Measurements from ENCODE around the gene TOMM7. TPM values are rescaled to one million over a fixed set of nuclear protein-coding genes. Genes with fewer than 3 reads are reported as not detected.
A peak's percentile ranks its signal among the peaks of the same experiment; 100 is the strongest.

Gene TOMM7
- polyA plus RNA-seq (2012; ENCODE audit: insufficient read depth, insufficient read length), result 938 TPM

DNA sequence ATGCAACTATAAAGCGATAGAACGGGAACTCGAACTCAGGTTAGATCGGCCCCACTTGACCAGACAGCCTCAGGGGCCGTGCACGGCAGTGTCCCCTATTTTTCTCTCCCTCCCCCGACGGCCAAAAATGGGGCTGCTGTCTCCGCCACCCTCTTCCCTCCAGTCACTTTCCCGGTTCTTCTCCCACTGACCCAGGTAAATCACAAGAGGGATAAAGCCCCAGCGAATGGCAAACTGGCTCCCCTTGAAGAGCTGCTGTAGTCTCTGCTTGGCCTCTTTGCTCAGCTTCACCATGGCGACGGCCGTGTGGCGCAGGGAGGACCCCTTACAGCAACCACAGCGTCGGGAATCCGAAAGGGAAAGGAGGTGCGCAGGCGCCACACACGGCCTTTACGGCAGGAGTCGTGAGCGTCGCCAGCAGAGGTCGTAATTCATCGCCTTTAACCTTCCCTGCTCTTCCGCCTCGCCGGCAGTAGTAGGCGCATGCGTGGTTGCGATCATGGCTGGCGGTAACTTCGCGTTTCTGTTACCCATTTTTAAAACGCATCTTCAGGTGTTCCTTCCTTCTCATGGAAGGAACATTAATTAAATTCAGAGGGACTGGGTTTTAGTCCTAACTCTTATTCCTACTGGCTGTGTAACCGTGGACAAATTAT is at the start of gene TOMM7:
TSS of gene TOMM7 (minus strand) at position 364 of the 656 bp plus-strand sequence. CDS start at position 294, 70 bp downstream.
- H3K4me3 ChIP-seq (ENCODE audit: low read length), result peak within 1 kb of the TSS; percentile 89
- peak; percentile 97 for DNase-seq (ENCODE audit: low read depth, low spot score)

DNA sequence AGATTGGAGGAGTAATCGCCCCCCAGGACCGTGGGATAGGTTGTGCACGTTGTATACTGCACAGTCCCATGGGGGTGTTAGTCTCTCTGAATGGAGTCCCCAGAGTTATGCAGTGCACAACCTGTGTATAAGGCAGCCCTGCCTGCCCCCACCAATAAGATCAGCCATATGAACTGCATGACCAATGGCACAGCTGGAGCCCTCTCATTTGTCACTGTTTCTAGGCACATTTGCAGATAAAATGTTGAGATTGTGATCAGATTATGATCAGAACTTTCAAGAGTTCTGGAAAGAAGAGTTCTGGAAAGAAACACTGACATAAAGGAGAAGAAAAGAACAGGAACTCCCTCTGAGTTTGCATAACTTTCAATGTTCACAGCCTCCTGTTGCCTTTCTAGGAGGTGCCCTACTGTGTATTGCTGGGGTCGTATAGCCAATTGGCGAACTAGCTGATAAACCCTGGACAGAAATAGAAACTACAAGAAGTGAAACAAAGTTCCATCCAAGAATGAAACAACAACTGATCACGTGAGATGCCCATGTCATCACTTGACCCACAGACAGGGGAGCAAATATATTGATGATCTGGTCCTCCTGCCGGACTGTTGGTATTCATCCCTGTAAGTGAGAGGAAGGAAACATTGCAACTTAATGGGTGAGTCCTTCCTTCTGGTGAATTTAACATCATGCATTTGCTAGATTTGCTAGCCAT is 49.6 kb upstream of the TOMM7 start:
- DNase-seq (ENCODE audit: low read depth, low spot score), result no peak
- H3K4me3 ChIP-seq (ENCODE audit: low read length), result no peak overlapping the region

DNA sequence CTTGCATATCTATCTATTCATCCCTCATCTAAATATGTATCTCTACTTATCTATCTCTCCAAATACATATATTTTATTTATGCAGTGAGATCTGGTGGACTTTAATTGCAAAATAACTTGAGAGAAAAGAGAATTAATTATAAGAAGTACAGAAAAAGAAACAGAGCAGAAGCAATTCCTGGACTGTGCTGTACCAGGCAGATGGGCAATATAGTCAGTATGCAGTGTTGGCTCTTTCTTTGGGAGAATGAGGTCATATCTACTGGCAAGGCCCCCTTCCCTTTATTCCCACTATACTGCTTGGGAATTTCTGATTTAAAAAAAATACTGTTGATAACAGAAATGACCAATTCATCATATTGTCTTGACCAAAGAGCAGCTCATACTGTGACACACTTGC is 49.0 kb upstream of the TOMM7 start:
- H3K4me3 ChIP-seq (ENCODE audit: low read length), result no peak overlapping the region
- no peak for DNase-seq (ENCODE audit: low read depth, low spot score)

DNA sequence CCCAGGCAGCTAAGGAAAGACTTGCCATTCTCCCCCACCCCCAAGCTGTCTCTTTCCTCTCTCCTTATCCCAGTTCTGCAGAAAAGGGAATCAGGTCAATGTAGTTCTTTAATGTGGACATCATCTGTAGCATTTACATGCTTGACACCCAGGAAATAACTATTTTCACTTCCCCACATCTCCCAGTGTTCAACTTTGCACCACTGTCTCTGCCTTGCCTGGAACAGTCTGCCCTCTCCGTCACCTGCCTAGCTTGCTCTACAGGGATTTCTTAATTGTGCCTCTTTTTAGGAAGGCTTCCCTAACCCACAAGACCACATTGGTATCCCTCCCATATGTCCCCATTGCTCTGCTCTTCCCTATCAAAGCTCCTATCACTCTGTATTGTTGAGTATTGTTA is 45.9 kb upstream of the TOMM7 start:
- no peak for DNase-seq (ENCODE audit: low read depth, low spot score)
- H3K4me3 ChIP-seq (ENCODE audit: low read length), result no peak overlapping the region

DNA sequence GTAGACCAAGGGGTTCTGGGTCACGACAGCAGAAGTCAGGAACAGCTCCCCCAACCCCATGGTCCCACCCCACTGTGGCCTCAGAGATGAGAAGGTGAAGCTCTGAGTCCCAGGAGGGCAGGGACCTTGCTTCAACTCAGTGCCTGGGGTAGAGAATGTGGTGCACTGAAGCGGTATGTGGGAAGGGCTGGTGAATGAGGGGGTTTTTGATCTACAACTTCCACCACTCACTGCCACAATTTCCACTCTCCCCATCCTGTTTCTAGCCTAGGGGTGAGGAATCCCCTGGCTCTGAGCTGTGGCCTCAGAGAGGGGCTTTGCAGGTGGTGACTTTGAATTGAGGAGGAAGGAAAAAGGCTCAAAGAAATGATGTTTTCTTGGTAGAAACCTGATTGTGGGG is 44.9 kb upstream of the TOMM7 start:
- no peak for DNase-seq (ENCODE audit: low read depth, low spot score)
- no peak overlapping the region for H3K4me3 ChIP-seq (ENCODE audit: low read length)

DNA sequence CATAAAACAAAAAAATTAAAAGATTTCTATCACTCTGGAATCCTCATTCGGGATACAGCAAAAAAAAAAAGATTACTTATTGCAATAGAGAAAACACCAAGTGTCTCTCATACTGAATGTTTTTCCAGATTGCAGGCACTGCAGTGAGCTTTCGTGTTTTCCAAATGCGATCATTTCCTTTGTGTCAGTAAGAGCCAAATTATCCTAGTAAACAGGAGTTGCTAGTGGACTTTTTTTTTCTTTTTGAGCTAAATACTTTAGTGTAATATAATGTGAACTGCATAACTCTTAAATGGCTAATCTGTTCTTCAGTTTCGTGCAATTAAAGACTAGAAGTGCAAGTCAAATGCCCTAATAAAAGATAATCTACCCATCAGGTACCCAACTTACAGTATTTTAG is 44.4 kb upstream of the TOMM7 start:
- no peak for DNase-seq (ENCODE audit: low read depth, low spot score)
- no peak overlapping the region for H3K4me3 ChIP-seq (ENCODE audit: low read length)

DNA sequence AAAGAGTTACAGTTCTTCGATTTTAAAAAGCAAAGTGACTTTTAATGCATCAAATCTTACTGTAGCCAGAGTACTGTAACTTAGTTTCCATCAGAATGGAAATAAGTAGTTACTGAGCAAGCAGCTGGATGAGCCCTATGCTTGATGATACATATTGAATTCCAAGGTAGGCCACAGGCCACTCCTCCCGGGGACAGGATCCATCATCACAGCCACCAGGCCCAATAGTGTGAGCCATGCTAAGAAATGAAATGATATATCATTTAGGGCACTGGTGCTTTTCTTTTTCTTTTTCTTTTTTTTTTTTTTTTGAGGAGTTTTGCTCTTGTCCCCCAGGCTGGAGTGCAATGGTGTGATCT is 42.9 kb upstream of the TOMM7 start:
- no peak overlapping the region for H3K4me3 ChIP-seq (ENCODE audit: low read length)
- DNase-seq (ENCODE audit: low read depth, low spot score), result no peak

DNA sequence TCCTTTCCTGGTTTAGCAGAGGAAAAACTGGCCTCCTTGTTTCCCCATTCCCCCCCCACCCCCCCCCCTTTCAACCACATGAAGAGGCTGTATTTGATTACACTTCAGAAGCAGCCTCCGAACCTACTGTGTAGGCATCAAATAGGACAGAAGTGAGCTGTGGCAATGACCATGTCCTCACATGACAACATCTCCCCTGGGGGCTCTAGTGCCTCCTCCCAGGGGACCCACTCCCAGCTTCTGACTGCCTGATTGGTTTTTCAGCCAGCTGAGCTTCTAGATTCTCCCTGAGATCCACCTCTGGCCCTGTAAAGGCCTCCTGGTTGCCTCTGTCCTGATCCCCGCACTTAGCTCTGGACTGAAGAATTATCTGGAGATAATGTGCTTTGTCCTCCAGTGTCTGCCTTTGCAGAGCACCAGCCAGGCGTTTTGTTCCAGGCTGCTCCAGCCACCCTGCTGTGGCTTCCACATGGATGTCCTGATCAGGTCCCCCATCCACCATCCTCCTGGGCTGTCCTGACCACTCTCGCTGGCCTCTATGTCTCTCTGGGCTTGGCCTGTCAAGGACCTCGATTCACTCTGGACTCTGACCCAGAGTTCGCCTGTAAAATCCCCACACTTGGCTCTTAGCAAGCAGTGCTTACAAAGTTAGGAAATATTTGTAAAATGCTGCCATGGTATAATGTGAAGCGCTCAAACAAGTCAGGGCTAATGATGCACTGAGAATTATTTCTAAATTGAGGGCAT is 42.4 kb upstream of the TOMM7 start:
- no peak for DNase-seq (ENCODE audit: low read depth, low spot score)
- no peak overlapping the region for H3K4me3 ChIP-seq (ENCODE audit: low read length)

DNA sequence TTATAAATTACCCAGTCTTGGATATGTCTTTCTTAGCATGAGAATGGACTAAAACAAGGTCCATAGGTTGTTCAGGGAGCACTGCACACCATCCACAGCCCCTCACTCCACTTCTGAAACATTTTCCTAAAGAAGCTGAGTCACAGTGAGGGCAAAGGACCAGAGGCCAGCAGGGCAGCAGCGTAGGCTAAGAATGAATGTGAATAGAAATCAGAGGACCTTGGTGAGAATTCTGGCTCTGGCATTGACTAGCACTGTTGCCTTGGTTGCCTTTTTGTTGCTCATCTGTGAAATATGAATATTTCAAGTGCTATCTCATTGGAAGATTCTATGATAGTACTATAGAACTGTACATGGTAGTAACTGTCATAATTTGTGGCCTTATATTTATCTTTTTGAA is 41.7 kb upstream of the TOMM7 start:
- H3K4me3 ChIP-seq (ENCODE audit: low read length), result no peak overlapping the region
- DNase-seq (ENCODE audit: low read depth, low spot score), result no peak

DNA sequence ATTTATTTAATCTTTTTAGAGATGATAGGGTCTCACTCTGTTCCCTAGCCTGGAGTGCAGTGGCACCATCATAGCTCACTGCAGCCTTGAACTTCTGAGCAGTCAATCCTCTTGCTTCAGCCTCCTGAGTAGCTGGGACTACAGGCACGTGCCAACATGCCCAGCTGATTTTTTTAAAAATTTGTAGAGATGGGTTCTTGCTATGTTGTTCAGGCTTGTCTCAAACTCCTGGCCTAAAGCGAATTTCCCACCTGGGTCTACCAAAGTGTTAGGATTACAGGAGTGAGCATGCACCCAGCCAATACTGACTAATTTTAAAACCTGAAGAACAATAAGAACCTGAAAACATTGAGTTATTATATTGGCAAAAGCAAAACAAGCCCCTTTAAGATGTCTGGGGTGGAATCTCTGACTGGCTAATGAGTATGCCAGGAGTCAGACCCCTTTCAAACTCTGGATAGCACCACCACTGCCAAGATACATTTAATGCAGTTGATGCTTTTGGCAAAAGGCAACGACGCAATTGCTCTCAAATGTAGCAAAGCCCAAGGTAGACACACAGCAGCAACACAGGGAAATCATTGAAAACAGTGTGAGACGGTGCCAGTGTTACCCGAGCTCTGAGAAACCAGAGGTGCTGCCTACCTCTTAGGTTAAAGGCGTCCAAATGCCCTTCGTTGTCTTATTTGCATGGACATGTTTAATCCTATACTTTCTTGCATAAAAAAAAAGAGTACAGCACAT is 40.7 kb upstream of the TOMM7 start:
- no peak overlapping the region for H3K4me3 ChIP-seq (ENCODE audit: low read length)
- DNase-seq (ENCODE audit: low read depth, low spot score), result no peak

DNA sequence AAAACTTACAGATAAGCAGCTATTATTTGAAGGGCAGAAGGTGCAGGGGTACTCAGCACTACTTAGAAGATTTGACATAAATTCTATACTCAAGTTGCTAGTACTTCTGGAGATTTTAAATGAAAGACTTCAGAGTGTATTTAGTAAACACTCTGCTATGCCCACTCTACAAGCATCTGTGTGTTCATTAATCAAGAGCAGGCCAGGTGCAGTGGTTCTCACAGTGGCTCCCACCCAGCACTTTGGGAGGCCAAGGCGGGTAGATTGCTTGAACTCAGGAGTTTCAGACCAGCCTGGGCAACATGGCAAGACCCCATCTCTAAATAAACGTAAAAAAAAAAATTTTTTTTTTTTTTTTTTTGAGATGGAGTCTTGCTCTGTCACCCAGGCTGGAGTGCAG is 38.9 kb upstream of the TOMM7 start:
- H3K4me3 ChIP-seq (ENCODE audit: low read length), result no peak overlapping the region
- no peak for DNase-seq (ENCODE audit: low read depth, low spot score)

DNA sequence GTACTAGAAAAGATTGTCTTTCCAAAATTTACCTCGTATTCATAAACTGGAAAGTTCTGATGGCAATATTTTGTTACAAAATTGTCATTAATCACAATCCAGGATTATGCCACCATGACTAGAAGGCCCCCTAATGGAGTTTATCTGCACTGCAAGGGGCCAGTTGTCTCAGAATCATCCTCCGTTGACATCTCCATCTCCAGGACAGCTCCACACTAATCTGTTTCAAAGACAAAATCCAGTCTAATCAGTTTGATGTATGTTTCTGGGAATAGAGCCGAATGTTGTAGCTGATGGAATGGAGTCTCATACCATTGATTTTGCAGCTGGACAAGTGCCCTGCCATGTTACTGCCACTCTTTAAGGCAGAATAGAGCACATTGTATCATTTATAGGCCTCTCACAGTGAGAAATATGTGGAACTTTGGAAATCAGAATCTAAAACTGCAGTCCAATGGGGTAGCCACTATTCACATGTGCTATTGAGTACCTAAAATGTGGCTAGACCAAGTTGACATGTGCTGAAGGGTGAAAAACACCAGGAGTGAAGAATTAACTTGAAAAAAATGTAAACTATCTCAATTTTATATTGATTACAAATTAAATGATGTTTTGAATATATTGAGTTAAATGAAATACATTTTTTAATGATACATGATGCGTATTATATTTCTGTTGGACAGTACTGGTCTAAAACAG is 38.3 kb upstream of the TOMM7 start:
- DNase-seq (ENCODE audit: low read depth, low spot score), result no peak
- no peak overlapping the region for H3K4me3 ChIP-seq (ENCODE audit: low read length)

DNA sequence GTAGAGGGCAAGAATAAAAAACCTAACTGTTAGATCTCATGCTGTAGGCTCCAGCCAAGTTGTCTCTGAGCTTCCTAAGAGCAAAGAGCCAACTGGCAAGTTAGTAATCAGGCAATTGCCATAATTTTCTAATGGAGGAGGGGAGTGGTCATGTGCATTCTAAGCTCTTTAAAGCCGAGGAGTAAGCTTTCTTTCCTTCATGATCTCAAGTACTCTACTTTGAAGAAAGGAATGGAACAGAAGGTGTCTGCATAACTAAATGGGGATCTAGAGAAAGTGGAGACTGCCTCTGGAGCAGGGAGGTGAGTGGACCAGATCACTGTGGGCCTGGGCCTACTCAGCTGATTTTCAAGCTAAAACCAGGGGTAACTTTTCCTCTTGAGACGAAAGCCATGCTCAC is 37.7 kb upstream of the TOMM7 start:
- no peak overlapping the region for H3K4me3 ChIP-seq (ENCODE audit: low read length)
- no peak for DNase-seq (ENCODE audit: low read depth, low spot score)

DNA sequence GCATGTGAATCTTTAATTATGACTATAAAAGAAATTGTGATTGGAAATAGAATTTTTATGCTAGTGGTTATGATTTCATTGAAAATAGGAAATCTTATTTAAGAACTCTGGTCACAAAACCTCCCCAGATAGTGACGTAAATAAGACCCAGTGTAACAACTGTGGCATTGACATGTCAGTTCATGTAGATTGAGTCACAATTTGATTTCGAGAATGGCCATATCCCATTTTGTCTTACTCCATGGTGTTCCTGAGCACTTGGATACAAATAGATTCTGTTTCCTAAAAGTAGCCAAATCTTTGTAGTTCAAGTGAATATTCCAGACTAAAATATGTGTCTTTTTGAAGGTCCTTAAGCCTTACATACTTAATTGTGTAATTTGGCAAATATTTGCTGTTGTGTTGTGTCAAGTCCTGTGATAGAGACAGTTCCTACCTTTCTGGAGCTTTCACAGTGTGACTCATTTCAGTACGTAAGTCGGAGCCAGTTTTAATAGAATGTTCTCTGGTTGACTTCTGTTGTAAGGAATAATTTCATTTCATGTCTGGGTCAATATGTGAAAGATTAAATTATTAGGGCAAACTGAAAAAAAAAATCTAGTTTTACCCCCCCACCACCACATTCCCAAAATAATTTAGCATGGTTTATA is 37.1 kb upstream of the TOMM7 start:
- no peak overlapping the region for H3K4me3 ChIP-seq (ENCODE audit: low read length)
- DNase-seq (ENCODE audit: low read depth, low spot score), result no peak

DNA sequence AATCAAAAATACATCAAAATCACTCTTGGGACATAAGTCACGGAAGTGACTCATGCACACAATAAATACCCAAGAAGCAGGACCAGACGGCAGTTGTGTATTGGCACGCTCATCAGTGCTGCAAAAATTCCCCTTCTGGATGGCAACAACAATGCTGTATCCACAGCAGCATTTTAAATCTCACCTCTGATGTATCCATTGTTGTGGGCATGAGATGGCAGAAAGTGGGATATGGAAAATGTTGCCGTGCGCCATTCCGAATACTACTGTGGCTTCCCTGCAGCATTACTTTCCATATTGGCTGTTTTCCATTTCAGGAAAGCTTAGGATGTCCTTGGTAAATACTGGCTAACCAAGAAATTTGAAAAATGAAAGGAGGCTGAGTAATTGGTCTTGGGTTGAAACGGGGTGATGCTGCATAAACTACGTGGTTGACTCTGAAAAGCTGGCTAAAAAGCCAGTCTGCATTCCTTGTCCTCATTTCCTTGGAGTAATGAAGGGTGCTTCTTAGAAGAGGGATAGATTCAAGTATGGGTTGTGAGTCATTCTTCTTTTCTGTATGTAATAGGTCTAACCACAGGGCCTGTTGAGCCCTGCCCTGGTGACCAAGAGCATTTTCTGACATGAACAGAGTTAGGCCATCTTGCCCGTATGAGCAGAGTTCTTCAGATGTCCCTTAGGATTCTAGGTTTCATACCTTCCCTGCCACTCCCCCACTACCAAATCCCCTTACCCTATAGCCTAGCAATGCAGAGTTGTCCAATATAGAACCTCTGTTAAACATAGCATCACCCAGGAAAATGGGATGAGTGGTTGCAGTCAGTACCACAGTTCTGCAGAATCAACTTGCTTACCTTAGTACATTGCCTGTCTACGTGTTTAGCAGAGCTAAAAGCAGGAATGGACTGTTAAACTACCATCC is 36.3 kb upstream of the TOMM7 start:
- no peak for DNase-seq (ENCODE audit: low read depth, low spot score)
- H3K4me3 ChIP-seq (ENCODE audit: low read length), result no peak overlapping the region

DNA sequence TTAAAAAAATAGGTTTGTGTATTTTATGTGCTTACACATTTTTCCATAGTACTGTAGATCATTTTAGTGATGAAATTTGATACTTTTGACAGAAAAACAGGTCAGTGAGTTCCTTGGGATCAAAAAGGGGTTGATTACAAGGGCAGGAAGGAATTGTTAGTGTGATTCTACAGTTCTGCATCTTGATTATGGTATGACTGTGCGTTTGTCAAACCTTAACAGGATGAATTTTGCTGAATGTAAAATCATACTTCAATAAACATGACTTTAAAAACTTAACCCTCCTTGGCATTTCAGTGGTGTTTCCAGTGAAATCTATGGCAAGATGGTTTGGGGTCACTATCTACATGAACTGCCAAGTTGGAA is 35.6 kb upstream of the TOMM7 start:
- H3K4me3 ChIP-seq (ENCODE audit: low read length), result no peak overlapping the region
- DNase-seq (ENCODE audit: low read depth, low spot score), result no peak

DNA sequence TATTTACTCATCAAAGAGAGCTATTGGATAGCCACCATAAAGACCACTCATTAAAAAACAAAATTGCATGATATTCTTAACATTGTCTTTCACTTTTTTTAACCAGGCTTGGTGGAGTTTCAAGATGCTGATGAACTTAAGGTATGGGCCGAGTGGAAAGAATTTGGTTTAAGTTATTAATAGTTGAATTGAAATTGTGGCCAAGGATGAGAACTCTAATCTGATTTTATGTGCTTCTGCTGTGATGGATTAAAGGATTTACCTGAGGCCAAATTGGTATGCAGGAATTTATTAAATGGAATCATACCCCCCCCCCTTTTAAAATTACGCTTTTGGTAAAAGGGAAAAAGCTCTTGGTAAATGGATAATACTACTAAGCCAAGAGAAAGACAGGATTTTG is 33.8 kb upstream of the TOMM7 start:
- no peak overlapping the region for H3K4me3 ChIP-seq (ENCODE audit: low read length)
- DNase-seq (ENCODE audit: low read depth, low spot score), result no peak

DNA sequence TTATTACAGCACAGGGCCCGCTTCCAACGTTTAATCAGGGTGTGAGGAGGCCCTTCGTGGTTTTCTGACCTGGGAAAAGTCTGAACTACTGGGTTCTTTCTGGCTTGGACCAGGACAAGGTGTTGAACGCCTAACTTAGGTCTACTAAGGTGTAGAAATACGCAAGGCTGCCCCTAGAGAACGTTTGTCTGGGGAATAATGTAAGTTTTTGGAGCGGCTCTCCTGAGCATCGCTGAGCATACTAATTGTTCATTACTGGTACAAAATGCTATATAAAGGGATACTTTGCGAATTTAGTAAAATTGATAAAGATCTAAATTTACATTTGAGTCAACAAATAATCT is 32.4 kb upstream of the TOMM7 start:
- H3K4me3 ChIP-seq (ENCODE audit: low read length), result peak overlapping the region; percentile 86
- no peak for DNase-seq (ENCODE audit: low read depth, low spot score)
